ENCODE measurements around the gene SYK.

DNA sequence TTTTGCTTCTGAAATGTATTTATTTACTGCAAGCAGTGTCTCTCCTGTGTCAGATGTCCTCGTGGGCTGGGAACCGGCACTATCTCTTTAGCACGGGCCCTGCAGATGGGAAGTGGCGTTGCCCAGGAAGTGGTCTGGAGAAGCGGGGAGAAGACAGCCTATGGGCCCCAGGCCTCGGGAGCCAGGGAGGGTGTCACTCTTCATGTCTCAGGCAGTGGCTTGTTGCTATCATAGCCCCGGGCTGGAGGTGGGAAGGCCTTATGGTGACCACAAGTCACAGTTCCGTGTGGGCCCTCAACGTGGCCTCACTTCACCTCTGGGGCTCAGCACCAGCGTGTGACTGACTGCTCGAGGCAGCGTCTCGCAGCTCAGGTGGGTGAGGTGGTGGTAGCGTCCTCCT is 41.4 kb downstream of the SYK start:
- TF ChIP-seq CTCF (IDR thresholded peaks at IDR 0.05), result no peak
- TF ChIP-seq EZH2 (IDR thresholded peaks at IDR 0.05; ENCODE audit: borderline replicate concordance, insufficient read depth, low read depth, low read length, poor library complexity, severe bottlenecking), result no peak

All from B cell (primary cell).